Psoas muscle (tissue), 8 donors: ENCODE measurements around the gene RPTOR. TPM values are rescaled to one million over a fixed set of nuclear protein-coding genes. Genes with fewer than 3 reads are reported as not detected.

Source experiments
- ATAC-seq, 4 donors: fragments of 200-7000 bp; cut with Tn5 transposase; one replicate each; pipeline ENCODE4 v1.9.1; 2020; ENCODE audit warnings: moderate library complexity in 3 of 4, mild to moderate bottlenecking in 2 of 4
- DNase-seq, 2 donors: peaks; one replicate each; pipeline ENCODE4 v3.0.0-alpha.2; 2020
- H3K27ac ChIP-seq: fragments of 200-600 bp; one replicate; pipeline ENCODE4 v1.8.0; 2022
- H3K27me3 ChIP-seq, 3 donors: fragments of 200-600 bp in 1 of 3; one replicate each; pipeline versions ENCODE4 v1.6.1 to v1.8.0; 2013 to 2022; ENCODE audit warnings: low read length in 2 of 3, mild to moderate bottlenecking in 2 of 3, moderate library complexity in 1 of 3; ENCODE audit not compliant: insufficient read depth in 3 of 3
- H3K36me3 ChIP-seq, 2 donors: fragments of 200-600 bp in 1 of 2; one replicate each; pipeline versions ENCODE4 v1.6.1 to v1.8.0; 2013 to 2022; ENCODE audit warnings: low read depth in 1 of 2, mild to moderate bottlenecking in 1 of 2, moderate library complexity in 1 of 2; ENCODE audit not compliant: insufficient read depth in 1 of 2
- H3K4me1 ChIP-seq: fragments of 200-600 bp; one replicate; pipeline ENCODE4 v1.8.0; 2022
- H3K4me3 ChIP-seq: fragments of 200-600 bp; one replicate; pipeline ENCODE4 v1.8.0; 2022; ENCODE audit warnings: mild to moderate bottlenecking
- H3K9me3 ChIP-seq: fragments of 200-600 bp; one replicate; pipeline ENCODE4 v1.8.0; 2022
- WGBS, 3 donors: extraction: QIAGEN DNeasy Blood & Tissue Kit; methylation state at CpG; one replicate each; pipeline versions ENCODE4 v1.1.6 to v1.1.7; 2013; 5-methylcytosine and 5-hydroxymethylcytosine counted together
- intact Hi-C, 2 donors: fragments of 100-400 bp; cut with DNase I; formaldehyde crosslinking; loops; one replicate each; pipeline versions ENCODE4 v1.11.0 to v1.14.2; 2022
- polyA plus RNA-seq, 3 donors: library from polyadenylated mRNA; stranded (reverse); fragments of 200-250 nt; gene quantifications; one replicate each; pipeline ENCODE4 v1.2.3, GENCODE V29; 2013
- total RNA-seq, 4 donors: library from RNA; stranded (reverse); fragmentation: NEBNext Ultra II Directional in 2 of 4; extraction: Animal tissue kit (Norgen Biotek cat#: 25700) in 2 of 4; gene quantifications; one replicate each; pipeline versions ENCODE4 v1.2.1 to v1.2.4, GENCODE V29; 2021 to 2023
- TF ChIP-seq, protein P1 (sequence below): fragments of 200-600 bp; IDR thresholded peaks from one replicate; pipeline ENCODE4 v1.8.0; 2022; ENCODE audit warnings: antibody characterized with exemption
- donor health status: healthy with polysubstance abuse.
- donor health status: DM: no; HTN: no; CAD: no; lungs with moderate emphysema.
- donor health status: Bipolar disorder and iron deficiency.
- donor health status: healthy.
- donor health status: DM: yes; HTN: yes; CAD: no.
- donor health status: DM: no; HTN: no; CAD: no.
- donor health status: DM: no; HTN: no; CAD: no.
- donor health status: DM: yes; HTN: yes; CAD: no.

Gene RPTOR
- total and polyA plus RNA-seq, 7 donors: 13.6 to 82.2 (median 32.5) TPM

DNA sequence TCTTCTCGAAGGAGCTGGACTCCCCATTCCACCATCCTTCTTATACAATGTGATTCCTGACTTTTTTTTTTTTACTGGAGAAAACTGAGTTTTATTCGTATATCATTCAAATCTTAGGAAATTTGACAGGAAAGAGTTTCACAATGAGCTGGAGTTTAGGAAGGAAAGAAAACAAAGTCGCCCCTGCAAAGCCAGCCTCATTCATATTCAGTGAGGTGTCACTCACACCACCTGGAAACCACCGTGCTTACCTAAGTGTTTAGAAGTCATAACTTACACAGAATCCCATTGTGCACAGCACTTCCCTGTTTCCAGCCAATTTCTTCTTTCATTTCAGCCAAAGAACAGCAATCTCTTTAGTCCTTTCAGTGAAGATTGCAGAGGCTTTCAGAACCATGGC lies 356.7 kb downstream of the RPTOR start:
- Histone ChIP-seq H3K27ac (no peak overlapping the region), H3K4me1 (no peaks in the 10 kb centered on the region), H3K9me3 (no peaks in the 10 kb centered on the region), H3K36me3 (peaks cover 0 to 44% of the 10 kb centered on the region in 2 donors), H3K27me3 (no peaks in the 10 kb centered on the region), H3K4me3 (no peak overlapping the region)
- DNase-seq: no peak
- ATAC-seq: no peak
- WGBS, 3 donors: 70 to 78% (median 71%) methylated on average over 4 of the region's 4 CpGs
- TF ChIP-seq, protein P1, sequence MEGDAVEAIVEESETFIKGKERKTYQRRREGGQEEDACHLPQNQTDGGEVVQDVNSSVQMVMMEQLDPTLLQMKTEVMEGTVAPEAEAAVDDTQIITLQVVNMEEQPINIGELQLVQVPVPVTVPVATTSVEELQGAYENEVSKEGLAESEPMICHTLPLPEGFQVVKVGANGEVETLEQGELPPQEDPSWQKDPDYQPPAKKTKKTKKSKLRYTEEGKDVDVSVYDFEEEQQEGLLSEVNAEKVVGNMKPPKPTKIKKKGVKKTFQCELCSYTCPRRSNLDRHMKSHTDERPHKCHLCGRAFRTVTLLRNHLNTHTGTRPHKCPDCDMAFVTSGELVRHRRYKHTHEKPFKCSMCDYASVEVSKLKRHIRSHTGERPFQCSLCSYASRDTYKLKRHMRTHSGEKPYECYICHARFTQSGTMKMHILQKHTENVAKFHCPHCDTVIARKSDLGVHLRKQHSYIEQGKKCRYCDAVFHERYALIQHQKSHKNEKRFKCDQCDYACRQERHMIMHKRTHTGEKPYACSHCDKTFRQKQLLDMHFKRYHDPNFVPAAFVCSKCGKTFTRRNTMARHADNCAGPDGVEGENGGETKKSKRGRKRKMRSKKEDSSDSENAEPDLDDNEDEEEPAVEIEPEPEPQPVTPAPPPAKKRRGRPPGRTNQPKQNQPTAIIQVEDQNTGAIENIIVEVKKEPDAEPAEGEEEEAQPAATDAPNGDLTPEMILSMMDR: no peak
- intact Hi-C loops: no loop called here

DNA sequence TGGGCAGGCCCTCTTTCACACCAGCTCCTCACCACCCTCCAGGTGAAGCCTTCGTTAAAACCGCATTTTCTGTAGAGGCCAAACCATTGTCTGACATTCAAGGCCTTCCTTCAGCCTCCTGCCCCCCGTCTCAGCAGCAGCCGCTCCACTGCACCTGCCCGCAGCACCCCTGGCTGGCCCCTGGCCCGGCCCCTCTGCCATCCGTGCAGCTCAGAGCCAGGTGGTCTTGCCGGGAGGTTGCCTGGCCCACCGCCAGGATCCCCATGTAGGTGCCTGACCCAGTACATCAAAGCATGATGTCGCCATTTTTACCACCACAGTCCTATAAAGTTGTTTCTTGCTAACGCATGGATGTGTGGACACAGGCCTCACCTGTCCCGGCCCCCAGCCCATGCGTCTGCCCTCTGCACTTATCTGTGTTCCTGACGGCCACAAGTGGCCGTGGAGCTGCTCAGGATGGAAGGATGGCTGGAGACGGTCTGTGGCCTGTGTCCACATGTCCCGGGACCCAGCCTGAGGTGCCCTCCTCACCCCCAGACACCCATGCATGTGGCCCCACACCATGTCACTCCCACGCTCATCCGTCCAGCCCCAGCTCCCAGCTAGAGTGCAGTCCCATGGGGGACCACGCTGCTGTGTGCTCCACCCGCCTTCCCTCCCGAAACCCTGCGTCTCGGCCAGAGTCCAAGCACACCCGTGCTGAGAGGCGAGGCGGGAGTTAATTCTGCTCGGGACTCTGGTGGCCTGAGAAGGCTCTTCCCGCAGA lies 357.7 kb downstream of the RPTOR start:
- Histone ChIP-seq H3K9me3 (no peaks in the 10 kb centered on the region), H3K27ac (no peak overlapping the region), H3K36me3 (peaks cover 0 to 41% of the 10 kb centered on the region in 2 donors), H3K4me3 (no peak overlapping the region), H3K4me1 (no peaks in the 10 kb centered on the region), H3K27me3 (no peaks in the 10 kb centered on the region)
- TF ChIP-seq, protein P1: no peak
- 83 to 88% (median 87%) methylated on average over 29 of the region's 29 CpGs for WGBS, 3 donors
- ATAC-seq (no peak), DNase-seq (no peak)
- intact Hi-C loops: no loop called here

DNA sequence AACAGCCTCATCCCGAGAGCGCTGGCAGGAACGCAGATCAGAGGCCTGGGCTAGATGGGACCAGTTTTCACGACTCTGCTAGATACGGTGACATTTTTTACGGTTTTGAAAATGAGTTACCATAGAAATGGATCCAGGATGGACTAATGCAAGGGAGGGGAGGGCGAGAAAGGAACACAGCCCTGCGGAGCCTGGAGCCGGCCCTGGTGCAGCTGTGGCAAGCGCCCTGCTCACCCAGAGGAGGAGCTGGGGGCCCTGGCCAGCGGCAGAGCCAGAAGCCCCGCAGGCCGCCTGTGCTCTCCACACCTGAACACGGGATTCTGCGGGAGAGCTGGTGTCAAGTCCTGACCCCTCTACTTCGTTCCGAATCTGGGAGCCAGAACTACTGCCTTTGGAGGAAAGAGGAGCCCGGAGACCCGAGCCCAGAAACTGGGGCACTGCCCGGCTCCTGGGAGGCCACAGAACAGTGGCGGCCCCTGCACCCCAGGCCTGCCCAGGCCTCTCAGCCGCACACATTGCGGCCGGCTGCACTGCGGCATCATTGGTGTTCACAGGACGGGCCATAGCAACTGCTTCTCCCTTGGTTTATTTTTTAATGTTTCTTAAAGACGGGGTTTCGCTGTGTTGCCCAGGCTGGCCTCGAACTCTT lies 358.4 kb downstream of the RPTOR start:
- no peaks in the 10 kb centered on the region for H3K4me1 ChIP-seq
- DNase-seq: no peak
- H3K4me3 ChIP-seq: no peak overlapping the region
- ATAC-seq: no peak
- TF ChIP-seq, protein P1: no peak
- intact Hi-C loops: no loop called here
- no peak overlapping the region for H3K27ac ChIP-seq
- H3K9me3 ChIP-seq: no peaks in the 10 kb centered on the region
- H3K36me3 ChIP-seq: peaks cover 0 to 45% of the 10 kb centered on the region in 2 donors
- WGBS, 3 donors: 88 to 89% (median 89%) methylated on average over 29 of the region's 29 CpGs
- H3K27me3 ChIP-seq: no peaks in the 10 kb centered on the region

DNA sequence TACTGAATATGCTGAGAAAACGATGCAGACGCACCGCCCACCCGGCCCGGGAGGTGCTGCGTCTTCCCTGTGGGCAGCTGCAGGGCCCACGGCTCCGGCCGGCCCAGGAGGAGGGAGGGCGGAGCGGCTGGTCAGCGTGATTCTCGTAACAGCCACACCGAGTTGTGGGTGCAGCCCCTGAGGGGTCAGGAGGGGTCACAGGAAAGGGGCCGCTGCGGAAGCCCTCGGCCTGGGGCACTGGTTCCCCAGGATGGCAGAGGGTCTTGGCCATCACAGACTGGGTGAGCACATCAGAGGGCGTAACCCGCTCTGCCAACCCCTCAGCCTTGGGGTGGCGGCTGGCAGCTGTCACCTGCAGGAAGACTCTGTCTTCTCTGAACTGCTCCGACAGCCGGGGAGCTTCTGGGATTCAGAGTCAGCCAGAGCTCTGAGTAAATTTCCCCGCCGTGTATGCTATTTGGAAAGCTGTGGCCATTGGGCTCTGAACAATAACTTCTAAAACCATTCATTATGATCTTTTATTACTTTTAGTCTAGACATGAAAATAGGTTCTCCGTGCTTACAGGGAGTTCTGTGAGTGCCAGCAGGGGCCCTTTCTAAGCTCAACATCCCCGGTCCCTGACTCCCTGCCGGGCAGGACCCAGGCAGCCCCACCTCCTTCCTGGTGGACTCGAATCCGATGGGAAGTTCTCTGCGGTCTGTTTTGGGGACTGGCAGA lies 359.6 kb downstream of the RPTOR start:
- no peak overlapping the region for H3K4me3 ChIP-seq
- DNase-seq (no peak), ATAC-seq (no peak)
- H3K27ac ChIP-seq: no peak overlapping the region
- H3K36me3 ChIP-seq: peaks cover 0 to 49% of the 10 kb centered on the region in 2 donors
- H3K9me3 ChIP-seq: no peaks in the 10 kb centered on the region
- H3K4me1 ChIP-seq: no peaks in the 10 kb centered on the region
- TF ChIP-seq, protein P1: no peak
- intact Hi-C loops: no loop called here
- WGBS, 3 donors: 88 to 90% (median 89%) methylated on average over 30 of the region's 30 CpGs
- no peaks in the 10 kb centered on the region for H3K27me3 ChIP-seq
